DMS114 treated with DMSO at 0.1 percent for 48 hours (cell line): ENCODE data around the gene OR2L8.

Source experiments
- DNase-seq: peaks from one replicate; lab custom pipeline; 2025; ENCODE audit not compliant: unreplicated experiment; lab: John Stamatoyannopoulos, UW

The OR2L8 gene

DNA sequence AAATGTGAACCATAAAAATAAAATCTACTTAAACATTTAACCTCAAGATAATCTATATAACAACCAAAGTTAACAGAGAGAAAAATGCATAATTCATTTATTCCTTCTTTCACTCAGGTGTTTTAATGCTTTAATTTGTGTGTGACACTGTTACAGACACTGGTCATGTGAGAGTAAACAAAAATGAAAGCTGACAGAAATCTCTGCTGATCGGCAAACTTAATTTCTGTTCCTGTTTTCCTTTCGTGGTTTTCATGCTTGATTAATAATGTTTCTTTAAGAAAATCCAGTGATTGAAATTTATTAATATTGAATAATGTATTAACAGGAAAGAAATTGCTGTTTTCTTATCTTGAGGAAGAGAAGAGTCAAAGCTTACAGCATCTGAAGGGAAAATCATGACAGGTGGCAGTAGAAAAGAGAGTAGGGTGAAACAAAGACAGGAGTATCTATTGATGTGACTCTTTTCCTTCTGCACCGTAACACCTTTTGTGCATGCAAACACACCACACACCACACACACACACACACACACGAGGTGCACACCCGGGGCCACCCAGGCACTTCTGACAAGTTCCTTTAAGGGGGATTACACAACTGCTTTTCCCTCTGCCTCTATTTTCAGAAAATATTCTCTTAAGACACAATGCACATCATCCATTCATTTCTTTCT, 18.0 kb downstream of the OR2L8 start:
- DNase-seq, result no peak

- no peak for DNase-seq
Observed at GRCh38 chr1:247992986-247993385, 44.3 kb downstream of the OR2L8 start.

DNA sequence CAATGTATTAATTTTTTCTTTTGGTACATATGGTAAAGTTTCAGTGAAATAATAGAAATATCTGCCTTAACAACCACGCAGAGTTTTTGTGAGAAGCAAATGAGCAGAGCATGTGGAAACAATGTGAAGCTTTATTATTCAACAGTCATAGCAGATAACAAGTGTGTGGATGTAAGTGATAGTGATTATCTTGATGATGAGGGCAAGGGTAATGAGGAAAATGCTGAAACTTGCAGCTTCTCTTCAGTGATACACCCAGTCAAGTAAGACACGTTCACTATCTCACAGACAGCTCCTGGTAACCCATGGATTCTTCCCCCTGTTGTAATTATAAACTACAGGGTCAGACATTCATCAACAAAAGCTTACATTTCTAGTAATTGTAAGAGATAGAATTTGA, 50.2 kb downstream of the OR2L8 start:
- no peak for DNase-seq
